ENCODE data around the gene KIF3B.

KIF3B gene

GRCh38 chr20:32282461-32282860 lies 5.0 kb downstream of the KIF3B start:
- Histone ChIP-seq H3K4me3 (replicated peaks; ENCODE audit: insufficient read depth, low read length) (no peak overlapping the region), H3K27me3 (ENCODE audit: insufficient read depth, poor library complexity, severe bottlenecking) (no peaks in the 10 kb centered on the region), H3K27ac (replicated peaks) (no peak overlapping the region)
- TF ChIP-seq SPI1 (IDR thresholded peaks at IDR 0.05; ENCODE audit: borderline replicate concordance, low read depth), result no peak
- no peak for TF ChIP-seq POLR2AphosphoS5 (IDR thresholded peaks at IDR 0.05; ENCODE audit: low read depth)
- no peak for TF ChIP-seq CTCF (IDR thresholded peaks at IDR 0.05; ENCODE audit: insufficient read depth, low read length)
- no peak for TF ChIP-seq GABPA (IDR thresholded peaks at IDR 0.05; ENCODE audit: low read depth)
- no peak for DNase-seq (ENCODE audit: low read depth in 1 of 2, low spot score in 1 of 2)

- Histone ChIP-seq H3K4me3 (replicated peaks; ENCODE audit: insufficient read depth, low read length) (no peak overlapping the region), H3K27me3 (ENCODE audit: insufficient read depth, poor library complexity, severe bottlenecking) (no peaks in the 10 kb centered on the region), H3K27ac (replicated peaks) (no peak overlapping the region)
- TF ChIP-seq CTCF (IDR thresholded peaks at IDR 0.05; ENCODE audit: insufficient read depth, low read length), result no peak
- TF ChIP-seq GABPA (IDR thresholded peaks at IDR 0.05; ENCODE audit: low read depth), result no peak
- TF ChIP-seq REST (IDR thresholded peaks at IDR 0.05; ENCODE audit: insufficient replicate concordance, low read depth), result no peak
- no peak for TF ChIP-seq SPI1 (IDR thresholded peaks at IDR 0.05; ENCODE audit: borderline replicate concordance, low read depth)
- no peak for TF ChIP-seq POLR2AphosphoS5 (IDR thresholded peaks at IDR 0.05; ENCODE audit: low read depth)
- no peak for DNase-seq (ENCODE audit: low read depth in 1 of 2, low spot score in 1 of 2)
Measured at GRCh38 chr20:32285082-32285620, 7.7 kb downstream of the KIF3B start.

- Histone ChIP-seq H3K27me3 (ENCODE audit: insufficient read depth, poor library complexity, severe bottlenecking) (no peaks in the 10 kb centered on the region), H3K4me3 (replicated peaks; ENCODE audit: insufficient read depth, low read length) (no peak overlapping the region), H3K27ac (replicated peaks) (no peak overlapping the region)
- peak in 1 of 2 experiments; percentile 12 for DNase-seq (ENCODE audit: low read depth in 1 of 2, low spot score in 1 of 2)
- TF ChIP-seq CTCF (IDR thresholded peaks at IDR 0.05; ENCODE audit: insufficient read depth, low read length), result no peak
- 0 out of 2 replicates have a peak, but pooled peaks have one; percentile 20 for TF ChIP-seq POLR2AphosphoS5 (IDR thresholded peaks at IDR 0.05; ENCODE audit: low read depth)
- no peak for TF ChIP-seq GABPA (IDR thresholded peaks at IDR 0.05; ENCODE audit: low read depth)
Measured at GRCh38 chr20:32285621-32286371, 8.3 kb downstream of the KIF3B start.

GRCh38 chr20:32287231-32287638 lies 9.8 kb downstream of the KIF3B start:
- Histone ChIP-seq H3K27ac (replicated peaks) (no peak overlapping the region), H3K27me3 (ENCODE audit: insufficient read depth, poor library complexity, severe bottlenecking) (no peaks in the 10 kb centered on the region), H3K4me3 (replicated peaks; ENCODE audit: insufficient read depth, low read length) (no peak overlapping the region)
- no peak for TF ChIP-seq GABPA (IDR thresholded peaks at IDR 0.05; ENCODE audit: low read depth)
- TF ChIP-seq REST (IDR thresholded peaks at IDR 0.05; ENCODE audit: insufficient replicate concordance, low read depth), result no peak
- no peak for TF ChIP-seq CTCF (IDR thresholded peaks at IDR 0.05; ENCODE audit: insufficient read depth, low read length)
- TF ChIP-seq SPI1 (IDR thresholded peaks at IDR 0.05; ENCODE audit: borderline replicate concordance, low read depth), result no peak
- TF ChIP-seq POLR2AphosphoS5 (IDR thresholded peaks at IDR 0.05; ENCODE audit: low read depth), result no peak
- no peak for DNase-seq (ENCODE audit: low read depth in 1 of 2, low spot score in 1 of 2)

Measured in HL-60 (cell line).